Neural progenitor cell (in vitro differentiated cells): Measurements from ENCODE around the gene KLHL6.

Source experiments
- EZH2phosphoT487 ChIP-seq: fragments of 200-600 bp; sonication (generic); IDR thresholded peaks from 2 replicates; pipeline ENCODE4 v1.6.1; 2017; ENCODE audit warnings: antibody characterized with exemption
- TF ChIP-seq, protein P1 (sequence below): fragments of 200-600 bp; sonication (generic); IDR thresholded peaks from 2 replicates; pipeline ENCODE4 v1.5.1; 2017; ENCODE audit warnings: antibody characterized with exemption, mild to moderate bottlenecking

- no peak for TF ChIP-seq EZH2phosphoT487
- TF ChIP-seq, protein P1, sequence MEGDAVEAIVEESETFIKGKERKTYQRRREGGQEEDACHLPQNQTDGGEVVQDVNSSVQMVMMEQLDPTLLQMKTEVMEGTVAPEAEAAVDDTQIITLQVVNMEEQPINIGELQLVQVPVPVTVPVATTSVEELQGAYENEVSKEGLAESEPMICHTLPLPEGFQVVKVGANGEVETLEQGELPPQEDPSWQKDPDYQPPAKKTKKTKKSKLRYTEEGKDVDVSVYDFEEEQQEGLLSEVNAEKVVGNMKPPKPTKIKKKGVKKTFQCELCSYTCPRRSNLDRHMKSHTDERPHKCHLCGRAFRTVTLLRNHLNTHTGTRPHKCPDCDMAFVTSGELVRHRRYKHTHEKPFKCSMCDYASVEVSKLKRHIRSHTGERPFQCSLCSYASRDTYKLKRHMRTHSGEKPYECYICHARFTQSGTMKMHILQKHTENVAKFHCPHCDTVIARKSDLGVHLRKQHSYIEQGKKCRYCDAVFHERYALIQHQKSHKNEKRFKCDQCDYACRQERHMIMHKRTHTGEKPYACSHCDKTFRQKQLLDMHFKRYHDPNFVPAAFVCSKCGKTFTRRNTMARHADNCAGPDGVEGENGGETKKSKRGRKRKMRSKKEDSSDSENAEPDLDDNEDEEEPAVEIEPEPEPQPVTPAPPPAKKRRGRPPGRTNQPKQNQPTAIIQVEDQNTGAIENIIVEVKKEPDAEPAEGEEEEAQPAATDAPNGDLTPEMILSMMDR = no peak
Observed at GRCh38 chr3:183497313-183497712, 58.2 kb downstream of the KLHL6 start.
